AG04449 (cell line): ENCODE data around the gene KIF19.

ENCODE experiments used
- CTCF ChIA-PET: fragments of 350-600 bp; formaldehyde crosslinking; extraction: SDS; loops from one replicate; lab custom pipeline; 2021; ENCODE audit warnings: antibody characterized with exemption; lab: Yijun Ruan, JAX
- POLR2A ChIA-PET: fragments of 400-600, 350-600 bp; formaldehyde crosslinking; extraction: SDS; loops from one replicate; lab custom pipeline; 2020; ENCODE audit warnings: antibody characterized with exemption, inconsistent platforms; lab: Yijun Ruan, JAX
- DNase-seq: peaks from one replicate; pipeline ENCODE4 v3.0.0-alpha.2; 2010; ENCODE audit warnings: low read depth, low spot score
- H3K4me3 ChIP-seq: 2 replicates; pipeline ENCODE4 v1.5.1; 2011; ENCODE audit warnings: low read depth, mild to moderate bottlenecking, control low read depth, low read length
- CTCF ChIP-seq: IDR thresholded peaks from one replicate; pipeline ENCODE4 v1.5.1; 2011; ENCODE audit warnings: mild to moderate bottlenecking, moderate library complexity, low read length, control low read depth, inconsistent platforms; ENCODE audit not compliant: insufficient read depth; ENCODE audit errors: missing control alignments

The KIF19 gene

GRCh38 chr17:74373838-74374606, 48.0 kb downstream of the KIF19 start:
- CTCF ChIA-PET: interaction anchor here (0.9 to 1.9 kb wide), 3 partner anchors 12 to 84 kb away, joined by 3 to 15 read pairs (median 3); no protein-coding TSS in a partner anchor
- DNase-seq: no peak

GRCh38 chr17:74374858-74375257, 48.8 kb downstream of the KIF19 start:
- H3K4me3 ChIP-seq: no peak overlapping the region
- ChIA-PET CTCF (interaction anchor here (1.2 to 1.9 kb wide), 2 partner anchors 81 to 83 kb away, joined by 3 to 15 read pairs; no protein-coding TSS in a partner anchor), POLR2A (no interaction called here)
- no peak for DNase-seq
- no peak for TF ChIP-seq CTCF

More at GRCh38 chr17:74373838-74374606, 48.0 kb downstream of the KIF19 start:
- POLR2A ChIA-PET: no interaction called here
- no peak overlapping the region for H3K4me3 ChIP-seq
- no peak for TF ChIP-seq CTCF

GRCh38 chr17:74379495-74380085, 53.6 kb downstream of the KIF19 start:
- CTCF ChIA-PET: interaction anchor here (0.8 to 6.9 kb wide), 12 partner anchors 12 to 366 kb away, joined by 3 to 74 read pairs (median 4); partner anchors contain the start of gene GPR142
- POLR2A ChIA-PET: no interaction called here

GRCh38 chr17:74380086-74380958, 54.3 kb downstream of the KIF19 start:
- no peak for DNase-seq
- ChIA-PET CTCF (interaction anchor here (0.8 to 6.9 kb wide), 10 partner anchors 11 to 365 kb away, joined by 3 to 74 read pairs (median 4); partner anchors contain the start of gene GPR142), POLR2A (no interaction called here)
- TF ChIP-seq CTCF: no peak
- no peak overlapping the region for H3K4me3 ChIP-seq

More at GRCh38 chr17:74379495-74380085, 53.6 kb downstream of the KIF19 start:
- no peak overlapping the region for H3K4me3 ChIP-seq
- TF ChIP-seq CTCF: peak; percentile 94
- no peak for DNase-seq

GRCh38 chr17:74380959-74381808, 55.2 kb downstream of the KIF19 start:
- POLR2A ChIA-PET: no interaction called here

More at GRCh38 chr17:74380959-74381808, 55.2 kb downstream of the KIF19 start:
- no peak overlapping the region for H3K4me3 ChIP-seq
- no peak for DNase-seq
- no peak for TF ChIP-seq CTCF
- CTCF ChIA-PET: interaction anchor here (0.9 to 6.9 kb wide), 4 partner anchors 12 to 131 kb away, joined by 3 to 74 read pairs (median 3); partner anchors contain the start of gene GPR142
